Measurements from ENCODE around the gene FBXO15. TPM values are rescaled to one million over a fixed set of nuclear protein-coding genes. Genes with fewer than 3 reads are reported as not detected.

Gene FBXO15
- total RNA-seq, 1 experiment from 2014 or later: not detected

DNA sequence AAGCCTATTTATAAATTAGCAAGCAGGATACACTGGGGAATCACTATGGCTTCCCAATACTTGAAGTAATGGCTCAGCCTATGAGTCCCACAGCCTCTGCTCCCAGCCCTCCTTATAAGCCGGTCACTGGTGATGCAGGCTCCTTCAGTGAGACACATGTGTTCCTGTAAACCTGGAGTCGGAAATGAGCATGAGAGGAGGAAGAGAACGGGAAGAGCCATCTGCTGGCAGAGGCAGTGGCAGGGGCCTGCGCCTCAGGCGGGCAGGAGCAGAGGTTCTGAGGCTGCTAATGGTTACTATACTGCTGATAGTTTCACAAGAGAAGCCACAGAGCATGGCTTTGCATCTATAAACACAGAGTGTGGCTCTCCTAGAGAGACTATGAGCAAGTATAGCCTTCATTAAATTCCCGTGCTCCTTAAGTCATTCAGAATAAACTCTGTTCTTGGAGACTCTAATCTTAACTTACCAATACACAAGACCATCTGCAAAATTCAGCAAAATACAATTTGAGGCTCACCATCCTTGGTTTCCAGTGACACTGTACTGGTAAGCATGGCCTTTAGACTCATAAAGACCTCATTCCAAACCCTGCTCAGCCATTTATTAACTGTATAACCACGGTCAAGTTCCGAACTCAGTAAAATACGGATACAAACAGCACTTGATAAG lies 63.3 kb downstream of the FBXO15 start:
- DNase-seq: no peak
- Histone ChIP-seq H3K27me3 (no peaks in the 10 kb centered on the region), H3K4me3 (no peak overlapping the region), H3K9me3 (peaks cover 2% of the 10 kb centered on the region; the same call in 1 of the 2 replicates), H3K36me3 (no peaks in the 10 kb centered on the region)

DNA sequence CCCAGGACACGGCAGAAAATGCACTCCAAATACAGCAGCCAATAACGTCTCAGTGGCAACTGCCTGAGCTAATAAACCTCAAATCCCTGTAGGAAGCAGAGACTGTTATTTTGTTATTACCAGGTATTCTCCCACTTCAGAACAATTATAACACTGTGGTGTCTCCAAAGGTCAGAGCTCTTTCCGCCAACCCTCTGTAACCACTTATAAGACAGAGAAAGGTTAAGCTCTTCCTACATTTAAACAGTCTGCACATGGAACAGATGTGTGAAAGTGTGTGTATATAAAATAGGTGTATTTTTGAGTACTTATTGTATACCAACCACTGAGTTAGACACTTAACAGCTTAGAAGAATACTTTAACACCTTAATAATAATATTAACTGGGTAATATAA lies 64.1 kb downstream of the FBXO15 start:
- Histone ChIP-seq H3K27me3 (no peaks in the 10 kb centered on the region), H3K4me3 (no peak overlapping the region), H3K9me3 (peaks cover under 1% of the 10 kb centered on the region; the same call in 1 of the 2 replicates), H3K36me3 (no peaks in the 10 kb centered on the region)
- no peak for DNase-seq

DNA sequence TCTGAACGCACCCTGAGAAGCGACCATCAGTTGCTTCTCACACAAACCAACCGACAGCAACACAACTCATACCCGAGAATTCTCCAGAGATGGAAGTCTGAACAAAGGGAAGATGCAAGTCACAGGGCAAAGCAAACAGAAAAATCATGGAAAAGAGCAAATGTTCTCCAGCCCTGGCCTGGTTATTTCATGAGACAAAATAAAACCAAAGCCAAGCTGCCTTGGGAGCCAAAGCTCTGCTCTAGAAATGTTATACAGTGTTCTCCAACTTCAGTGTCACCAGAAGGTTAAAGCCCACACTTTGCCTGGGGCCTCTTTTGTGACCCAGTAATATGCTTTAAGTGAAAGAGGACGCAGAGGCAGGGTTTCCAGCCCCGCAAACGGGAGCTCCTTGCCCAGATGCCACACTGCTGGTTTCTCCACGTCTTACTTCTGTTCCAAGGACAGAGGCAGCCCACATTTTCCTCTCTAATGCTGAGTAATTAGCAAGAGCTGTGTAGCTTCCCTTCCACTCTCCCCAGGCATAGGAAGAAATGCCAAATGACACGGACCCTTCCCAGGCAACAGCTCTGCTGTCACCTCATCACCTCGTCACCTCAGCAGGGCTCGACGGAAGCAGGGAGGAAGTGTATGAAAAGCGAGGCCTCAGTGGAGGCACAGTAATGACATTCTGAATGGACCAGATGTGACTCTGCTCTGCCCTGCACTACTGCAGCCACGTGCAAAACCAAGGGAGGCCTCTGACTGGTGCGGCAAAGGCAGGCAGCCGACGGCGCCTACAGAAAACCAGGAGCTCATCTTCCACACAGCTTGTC lies 64.7 kb downstream of the FBXO15 start:
- Histone ChIP-seq H3K9me3 (no peaks in the 10 kb centered on the region; the same call in 1 of the 2 replicates), H3K4me3 (no peak overlapping the region), H3K27me3 (no peaks in the 10 kb centered on the region), H3K36me3 (no peaks in the 10 kb centered on the region)
- DNase-seq: no peak

DNA sequence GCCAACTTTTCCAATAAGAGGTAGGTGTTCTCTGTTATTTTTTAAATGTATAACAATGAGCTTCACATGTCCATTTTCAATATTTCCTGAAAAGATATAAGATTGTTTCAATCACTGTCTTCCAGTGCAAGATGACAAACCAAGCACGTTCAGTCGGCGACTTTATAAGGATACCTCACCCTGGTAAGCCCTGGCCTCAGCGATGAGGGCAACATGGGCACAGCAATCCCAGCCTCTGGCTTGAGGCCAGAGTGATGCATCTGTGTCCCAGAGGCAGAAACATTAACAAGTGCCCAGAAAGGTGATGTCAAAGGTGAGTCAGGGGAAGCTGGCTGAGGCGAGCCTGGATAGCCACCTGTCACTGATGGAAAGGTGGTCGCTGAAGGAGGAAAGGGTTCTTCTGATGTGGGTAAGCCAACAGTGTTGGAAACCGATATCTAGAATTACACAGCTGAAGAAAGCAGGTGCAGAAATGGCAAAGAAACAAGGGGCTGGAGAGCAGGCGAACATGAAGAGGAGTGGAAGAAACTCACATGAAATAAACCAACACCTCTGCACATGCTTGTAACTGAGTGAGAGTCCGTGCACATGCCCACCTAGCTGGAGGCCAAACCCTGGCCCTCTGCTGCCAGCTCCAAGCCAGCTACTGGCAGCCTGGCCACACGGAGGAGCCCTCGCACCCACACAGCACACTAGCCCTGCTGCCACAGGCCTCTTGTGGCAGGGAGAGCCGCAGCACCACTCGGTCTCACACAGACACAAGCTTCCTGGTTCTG lies 65.5 kb downstream of the FBXO15 start:
- DNase-seq: peak; percentile 74
- no peaks in the 10 kb centered on the region for H3K27me3 ChIP-seq
- no peaks in the 10 kb centered on the region for H3K9me3 ChIP-seq
- H3K4me3 ChIP-seq: no peak overlapping the region
- no peaks in the 10 kb centered on the region for H3K36me3 ChIP-seq

DNA sequence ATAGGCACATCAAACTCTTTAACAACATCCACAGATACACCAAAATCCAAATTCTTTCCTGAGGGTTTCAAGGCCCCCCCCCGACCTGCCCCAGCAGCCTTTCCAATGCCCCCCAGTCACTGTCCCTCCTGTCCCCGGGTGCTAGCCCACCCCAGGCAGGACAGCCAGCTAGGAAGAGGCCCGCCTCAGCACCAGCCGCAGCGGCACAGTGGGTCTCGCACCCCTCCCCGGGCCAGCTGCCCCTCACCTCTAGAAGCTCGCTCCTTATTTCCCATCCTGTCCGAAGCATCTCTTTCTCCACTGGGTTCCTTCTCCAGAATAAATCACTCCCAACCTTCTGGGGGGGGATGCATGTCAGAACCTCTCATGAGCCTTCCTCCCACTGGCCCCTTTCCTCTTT lies 69.4 kb downstream of the FBXO15 start:
- Histone ChIP-seq H3K27me3 (no peaks in the 10 kb centered on the region), H3K9me3 (no peaks in the 10 kb centered on the region), H3K4me3 (no peak overlapping the region), H3K36me3 (no peaks in the 10 kb centered on the region)
- DNase-seq: no peak

DNA sequence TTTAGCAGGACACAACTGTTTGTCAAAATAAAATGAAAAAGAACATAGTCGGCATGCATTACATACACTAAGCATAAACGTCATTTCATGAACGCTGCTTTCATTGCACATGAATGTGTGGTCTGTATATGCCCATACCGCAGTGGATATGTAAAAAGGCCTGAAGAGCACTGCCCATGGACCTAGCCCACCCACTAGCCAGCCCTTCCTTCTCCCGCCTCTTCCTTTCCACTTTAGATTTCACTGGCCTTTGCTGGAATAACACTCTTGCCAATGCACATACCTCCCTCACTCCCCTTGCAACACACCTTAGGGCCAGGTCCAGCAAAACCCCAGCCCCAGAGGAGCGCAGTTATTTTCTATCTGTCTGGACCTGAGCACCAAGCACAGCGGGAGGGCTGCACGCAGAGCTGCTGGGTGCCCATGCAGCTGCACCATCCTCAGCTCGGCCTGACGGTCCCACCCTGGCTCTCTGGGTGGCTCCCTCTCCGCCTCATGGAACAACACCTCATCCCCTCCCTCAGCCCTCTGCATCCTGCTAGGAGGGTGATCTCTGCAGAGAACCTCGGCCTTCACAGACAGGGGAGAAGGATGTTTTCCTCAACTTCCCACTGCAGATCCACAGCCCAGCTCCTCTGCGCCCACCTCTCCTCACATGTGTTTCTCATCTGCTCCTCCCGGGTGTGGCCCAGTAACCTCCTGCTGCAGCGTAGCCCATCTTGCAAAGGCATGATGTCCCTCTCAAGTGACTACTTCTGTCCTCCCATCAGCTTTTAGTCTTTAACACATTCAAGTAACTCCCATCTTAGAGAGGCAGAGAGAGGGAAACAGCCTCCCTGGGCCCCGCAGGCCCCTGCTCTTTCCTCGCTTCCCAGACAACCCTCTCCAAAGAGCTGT lies 72.7 kb downstream of the FBXO15 start:
- DNase-seq: no peak
- no peak overlapping the region for H3K4me3 ChIP-seq
- H3K36me3 ChIP-seq: no peaks in the 10 kb centered on the region
- no peaks in the 10 kb centered on the region for H3K9me3 ChIP-seq
- no peaks in the 10 kb centered on the region for H3K27me3 ChIP-seq

DNA sequence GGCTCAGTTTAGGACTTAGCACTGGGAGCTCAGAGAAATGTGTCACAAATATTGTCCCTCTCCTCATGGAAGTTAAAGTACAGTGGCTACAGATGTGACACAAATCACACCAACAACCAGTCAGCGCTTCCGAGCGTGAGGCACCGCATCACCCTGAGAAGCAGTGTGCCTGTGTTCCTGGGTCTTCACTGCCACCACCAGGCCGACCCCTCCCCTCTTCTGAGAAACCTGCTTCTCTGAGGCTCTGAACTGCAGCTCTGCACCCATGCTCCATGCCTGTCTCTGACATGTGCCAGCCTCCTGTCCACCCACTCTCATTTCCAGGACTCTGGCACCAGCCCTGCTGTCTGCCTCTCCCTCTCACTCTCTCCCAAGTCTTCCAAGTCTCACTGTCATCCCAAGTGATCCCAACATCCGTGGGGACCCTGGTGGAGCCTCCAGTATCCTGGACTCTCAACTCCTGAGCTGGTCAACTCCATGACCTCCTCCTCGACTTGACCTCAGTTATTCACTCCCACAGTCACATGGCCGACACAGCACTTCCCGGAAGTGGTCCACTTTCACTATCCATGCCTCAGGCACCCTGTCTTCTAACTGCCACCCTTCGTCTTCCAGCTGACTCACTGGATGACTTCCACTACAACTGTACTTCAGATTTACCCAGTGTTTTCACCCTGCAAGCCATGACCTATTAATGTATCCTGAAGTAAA lies 73.5 kb downstream of the FBXO15 start:
- Histone ChIP-seq H3K4me3 (no peak overlapping the region), H3K9me3 (no peaks in the 10 kb centered on the region), H3K36me3 (no peaks in the 10 kb centered on the region), H3K27me3 (no peaks in the 10 kb centered on the region)
- DNase-seq: no peak

DNA sequence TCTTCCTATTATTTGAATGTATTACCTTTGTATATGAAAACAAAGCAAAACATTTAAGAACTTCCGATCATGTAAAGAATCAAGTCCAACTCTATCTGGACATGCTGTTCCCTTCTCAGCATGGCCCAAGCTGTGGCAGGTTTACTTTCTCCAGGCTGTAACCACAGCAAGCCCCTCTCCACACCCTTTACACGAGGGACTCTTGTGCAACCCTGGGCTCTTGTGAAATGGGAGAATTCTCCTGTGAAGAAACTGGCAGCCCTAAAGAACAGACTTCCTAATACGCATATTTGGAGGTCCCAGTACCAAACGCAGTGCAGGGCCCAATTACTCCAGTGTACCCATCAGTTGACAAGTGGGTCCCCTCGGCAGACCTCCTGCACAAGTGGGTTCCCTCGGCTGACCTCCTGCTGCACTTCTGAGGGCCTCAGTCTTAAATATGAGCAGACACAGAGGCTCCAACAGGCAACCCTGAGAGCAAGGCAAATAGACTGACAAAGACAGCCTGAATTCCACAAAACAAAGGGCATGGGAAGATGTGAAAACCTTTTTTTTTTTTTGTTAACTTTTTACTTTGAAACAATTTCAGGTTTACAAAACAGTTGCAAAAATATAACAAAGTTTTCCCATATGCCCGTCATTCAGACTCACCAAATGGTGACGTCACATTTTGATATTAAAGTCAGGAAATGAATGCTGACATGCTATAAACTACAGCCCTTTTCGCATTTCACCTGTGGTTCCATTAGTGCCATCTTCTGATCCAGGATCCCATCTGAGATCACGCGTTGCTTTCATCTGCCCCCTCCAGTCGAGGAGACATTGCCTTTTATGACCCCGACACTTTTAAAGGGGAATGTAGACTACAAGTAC lies 78.2 kb downstream of the FBXO15 start:
- H3K27me3 ChIP-seq: no peaks in the 10 kb centered on the region
- no peaks in the 10 kb centered on the region for H3K9me3 ChIP-seq
- DNase-seq: no peak
- H3K36me3 ChIP-seq: no peaks in the 10 kb centered on the region
- H3K4me3 ChIP-seq: no peak overlapping the region

DNA sequence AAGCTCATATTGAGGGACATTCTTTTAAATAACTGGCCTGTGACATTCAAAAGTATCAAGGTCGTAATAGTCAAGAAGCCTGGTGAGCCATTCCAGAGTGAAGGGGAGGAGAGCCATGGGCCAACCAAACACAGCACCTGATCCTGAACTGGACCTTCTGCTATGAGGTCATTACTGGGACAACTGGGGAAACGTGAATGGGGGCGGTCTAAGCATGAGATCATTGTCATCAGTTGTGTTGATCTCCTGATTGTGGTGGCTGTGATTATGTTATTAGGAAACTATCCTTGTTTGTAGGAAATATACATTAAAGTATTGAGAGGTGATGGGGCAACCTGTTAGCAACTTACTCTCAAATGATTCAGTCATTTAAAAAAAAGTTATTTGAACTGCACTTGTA lies 79.3 kb downstream of the FBXO15 start:
- no peaks in the 10 kb centered on the region for H3K36me3 ChIP-seq
- no peaks in the 10 kb centered on the region for H3K9me3 ChIP-seq
- DNase-seq: no peak
- H3K4me3 ChIP-seq: no peak overlapping the region
- no peaks in the 10 kb centered on the region for H3K27me3 ChIP-seq

DNA sequence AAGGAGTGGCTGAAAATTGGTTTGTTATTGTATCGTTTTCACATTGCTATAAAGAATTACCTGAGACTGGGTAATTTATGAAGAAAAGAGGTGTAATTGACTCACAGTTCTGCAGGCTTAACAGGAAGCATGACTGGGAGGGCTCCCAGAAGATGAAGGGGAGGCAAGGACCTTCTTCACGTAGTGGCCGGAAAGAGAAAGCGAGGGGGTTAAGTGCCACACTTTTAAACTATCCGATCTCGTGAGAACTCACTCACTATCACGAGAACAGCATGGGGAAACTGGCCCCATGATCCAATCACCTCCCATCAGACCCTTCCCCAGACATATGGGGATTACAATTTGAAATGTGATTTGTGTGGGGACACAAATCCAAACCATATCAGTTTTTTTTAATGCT lies 81.6 kb downstream of the FBXO15 start:
- H3K27me3 ChIP-seq: no peaks in the 10 kb centered on the region
- no peaks in the 10 kb centered on the region for H3K36me3 ChIP-seq
- no peak overlapping the region for H3K4me3 ChIP-seq
- no peak for DNase-seq
- no peaks in the 10 kb centered on the region for H3K9me3 ChIP-seq

DNA sequence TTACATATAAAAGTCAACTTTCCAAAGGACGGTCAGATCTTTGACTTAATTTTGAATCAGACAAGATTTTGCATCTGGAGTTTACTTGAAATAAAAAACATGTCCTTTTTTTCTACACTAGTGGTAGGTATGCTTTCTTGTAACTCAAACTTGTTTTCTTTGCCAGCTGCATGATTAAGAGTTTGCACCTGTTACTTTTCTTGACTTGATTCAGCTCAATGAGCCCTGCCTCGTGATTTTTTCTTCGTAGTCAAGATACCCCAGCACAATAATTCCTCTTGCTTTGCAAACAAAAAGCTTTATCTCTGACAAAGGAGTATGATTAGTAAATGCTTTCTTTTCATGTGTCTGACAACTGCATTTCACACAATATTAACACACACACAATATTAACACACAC lies 82.3 kb downstream of the FBXO15 start:
- Histone ChIP-seq H3K36me3 (no peaks in the 10 kb centered on the region), H3K4me3 (no peak overlapping the region), H3K27me3 (no peaks in the 10 kb centered on the region), H3K9me3 (no peaks in the 10 kb centered on the region)
- no peak for DNase-seq

DNA sequence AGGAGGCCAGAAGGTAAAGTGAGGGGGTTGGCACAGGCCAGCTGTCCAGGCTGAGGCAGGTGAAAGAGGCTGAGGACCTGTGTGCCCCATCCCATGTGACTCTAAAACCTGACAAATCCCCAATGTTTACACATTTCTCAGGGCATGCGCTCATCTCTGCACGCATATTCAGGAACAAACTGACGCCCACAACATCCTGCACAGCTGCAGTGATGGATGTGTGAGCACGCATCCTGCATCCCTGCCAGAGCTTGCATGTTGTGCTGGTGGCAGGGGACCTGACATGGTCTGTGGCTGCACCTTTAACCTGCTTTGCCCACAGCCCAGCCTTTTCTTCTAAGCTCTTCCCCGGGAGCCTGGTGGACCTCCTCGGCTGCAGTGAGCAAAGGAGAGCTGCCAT lies 83.1 kb downstream of the FBXO15 start:
- no peaks in the 10 kb centered on the region for H3K36me3 ChIP-seq
- no peak for DNase-seq

DNA sequence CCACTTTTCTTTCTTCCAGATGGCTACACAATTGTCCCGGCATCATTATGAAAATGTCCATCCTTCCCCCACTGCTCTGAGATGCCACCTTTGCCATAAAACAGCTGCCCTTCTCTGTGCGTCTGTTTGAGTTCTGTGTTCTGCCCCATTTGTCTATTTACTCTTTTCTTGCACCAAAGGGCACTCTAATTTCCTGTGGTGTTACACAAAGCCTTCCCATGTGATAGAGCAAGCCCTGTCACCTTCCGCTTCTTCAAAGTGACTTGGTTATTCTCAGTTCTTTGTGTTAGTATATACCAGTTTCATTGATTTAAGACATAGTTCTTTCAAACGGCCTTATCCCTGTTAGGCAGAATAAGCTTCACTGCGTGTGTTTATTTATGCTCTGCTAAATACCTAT lies 84.1 kb downstream of the FBXO15 start:
- H3K4me3 ChIP-seq: no peak overlapping the region
- no peak for DNase-seq
- no peaks in the 10 kb centered on the region for H3K36me3 ChIP-seq
- H3K27me3 ChIP-seq: no peaks in the 10 kb centered on the region
- H3K9me3 ChIP-seq: no peaks in the 10 kb centered on the region

More for the DNA sequence above, 83.1 kb downstream of the FBXO15 start:
- Histone ChIP-seq H3K27me3 (no peaks in the 10 kb centered on the region), H3K4me3 (no peak overlapping the region), H3K9me3 (no peaks in the 10 kb centered on the region)

DNA sequence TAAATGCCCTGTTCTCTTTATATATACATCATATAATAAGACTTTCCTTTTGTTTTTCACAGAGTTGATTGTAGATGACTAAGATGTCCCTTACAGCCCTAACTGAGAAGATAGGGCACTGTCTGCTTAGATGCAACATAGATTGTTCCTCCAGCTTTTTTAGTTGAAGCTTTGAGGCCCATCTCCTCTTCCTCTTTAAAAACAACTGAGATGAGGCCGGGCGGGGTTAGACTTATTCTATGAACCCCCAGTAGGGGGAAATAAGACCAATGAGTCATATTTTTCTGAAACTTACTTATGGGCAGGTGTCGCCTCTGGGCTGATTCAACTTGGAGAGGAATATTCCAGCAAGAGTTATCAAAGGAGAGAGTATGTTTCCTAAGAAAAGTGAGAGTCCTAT lies 84.6 kb downstream of the FBXO15 start:
- H3K4me3 ChIP-seq: no peak overlapping the region
- no peak for DNase-seq
- H3K9me3 ChIP-seq: no peaks in the 10 kb centered on the region
- no peaks in the 10 kb centered on the region for H3K27me3 ChIP-seq
- H3K36me3 ChIP-seq: no peaks in the 10 kb centered on the region

DNA sequence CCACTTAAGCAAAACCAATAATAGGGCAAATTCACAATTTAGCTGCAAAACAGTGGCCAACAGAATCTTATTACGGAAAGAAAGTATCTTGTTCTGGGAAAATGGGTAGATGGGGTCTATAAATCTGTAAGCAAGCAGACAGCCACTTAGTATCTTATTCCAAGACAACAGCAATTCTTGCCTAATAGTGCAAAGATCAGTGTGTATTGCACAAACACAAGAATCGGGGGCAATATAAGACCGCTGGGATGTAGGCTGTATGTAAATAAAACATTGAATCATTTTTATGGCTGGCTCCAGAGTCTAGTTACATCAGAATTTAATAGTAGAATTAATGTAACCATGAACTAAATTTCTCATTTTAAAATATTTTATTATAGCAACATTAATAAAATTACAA lies 85.6 kb downstream of the FBXO15 start:
- H3K9me3 ChIP-seq: no peaks in the 10 kb centered on the region
- no peaks in the 10 kb centered on the region for H3K36me3 ChIP-seq
- H3K27me3 ChIP-seq: no peaks in the 10 kb centered on the region
- DNase-seq: no peak
- no peak overlapping the region for H3K4me3 ChIP-seq

All from MG63 (cell line).